Ovary (tissue), 3 donors: ENCODE results near the gene PALM2AKAP2.

Experiments
- POLR2A ChIP-seq: fragments of 450-650 bp; IDR thresholded peaks from one replicate; pipeline ENCODE4 v1.6.1; 2017; ENCODE audit warnings: antibody characterized with exemption, mild to moderate bottlenecking, moderate library complexity
- TF ChIP-seq, protein P1 (sequence below), 3 donors: fragments of 450-650 bp in 2 of 3; fragments of 200-600 bp in 1 of 3; IDR thresholded peaks; one replicate each; pipeline versions ENCODE4 v1.5.1 to v1.8.0; 2016 to 2022; ENCODE audit warnings: antibody characterized with exemption in 3 of 3, mild to moderate bottlenecking in 1 of 3
- donor health status: DM: no; HTN: no; CAD: no.

- TF ChIP-seq, protein P1, sequence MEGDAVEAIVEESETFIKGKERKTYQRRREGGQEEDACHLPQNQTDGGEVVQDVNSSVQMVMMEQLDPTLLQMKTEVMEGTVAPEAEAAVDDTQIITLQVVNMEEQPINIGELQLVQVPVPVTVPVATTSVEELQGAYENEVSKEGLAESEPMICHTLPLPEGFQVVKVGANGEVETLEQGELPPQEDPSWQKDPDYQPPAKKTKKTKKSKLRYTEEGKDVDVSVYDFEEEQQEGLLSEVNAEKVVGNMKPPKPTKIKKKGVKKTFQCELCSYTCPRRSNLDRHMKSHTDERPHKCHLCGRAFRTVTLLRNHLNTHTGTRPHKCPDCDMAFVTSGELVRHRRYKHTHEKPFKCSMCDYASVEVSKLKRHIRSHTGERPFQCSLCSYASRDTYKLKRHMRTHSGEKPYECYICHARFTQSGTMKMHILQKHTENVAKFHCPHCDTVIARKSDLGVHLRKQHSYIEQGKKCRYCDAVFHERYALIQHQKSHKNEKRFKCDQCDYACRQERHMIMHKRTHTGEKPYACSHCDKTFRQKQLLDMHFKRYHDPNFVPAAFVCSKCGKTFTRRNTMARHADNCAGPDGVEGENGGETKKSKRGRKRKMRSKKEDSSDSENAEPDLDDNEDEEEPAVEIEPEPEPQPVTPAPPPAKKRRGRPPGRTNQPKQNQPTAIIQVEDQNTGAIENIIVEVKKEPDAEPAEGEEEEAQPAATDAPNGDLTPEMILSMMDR (IDR thresholded peaks at IDR 0.05), result no peak
- TF ChIP-seq POLR2A, result no peak
These were observed 40.2 kb upstream of the PALM2AKAP2 start for GRCh38 chr9:109739760-109740159.
